HG02759 (cell line): Measurements from ENCODE around the gene ZNRF2.

ENCODE experiments used
- ATAC-seq: cut with Tn5 transposase; IDR thresholded peaks from one replicate; pipeline ENCODE4 v1.9.1; 2021; ENCODE audit warnings: mild to moderate bottlenecking, moderate library complexity; ENCODE audit not compliant: unreplicated experiment

The ZNRF2 gene

GRCh38 chr7:30284298-30285066 lies at the start of gene ZNRF2:
Gene ZNRF2, plus strand, starts transcription at chr7:30284597. Its CDS starts 761 bp downstream, at chr7:30285358.
- peak; percentile 87 for ATAC-seq

- ATAC-seq, result no peak
Measured at GRCh38 chr7:30237271-30237695, 47.1 kb upstream of the ZNRF2 start.

- ATAC-seq, result peak; percentile 62
Measured at GRCh38 chr7:30238721-30239441, 45.5 kb upstream of the ZNRF2 start.

GRCh38 chr7:30240106-30240800 lies 44.1 kb upstream of the ZNRF2 start:
- no peak for ATAC-seq

- ATAC-seq, result peak; percentile 28
Measured at GRCh38 chr7:30241767-30242166, 42.6 kb upstream of the ZNRF2 start.

- ATAC-seq, result no peak
Measured at GRCh38 chr7:30244340-30244739, 40.1 kb upstream of the ZNRF2 start.

- no peak for ATAC-seq
Measured at GRCh38 chr7:30245913-30246312, 38.5 kb upstream of the ZNRF2 start.

- ATAC-seq, result no peak
Measured at GRCh38 chr7:30246392-30246791, 38.0 kb upstream of the ZNRF2 start.

- no peak for ATAC-seq
Measured at GRCh38 chr7:30247541-30248401, 36.6 kb upstream of the ZNRF2 start.

GRCh38 chr7:30249316-30249715 lies 35.1 kb upstream of the ZNRF2 start:
- no peak for ATAC-seq

- ATAC-seq, result no peak
Measured at GRCh38 chr7:30249986-30250774, 34.2 kb upstream of the ZNRF2 start.

GRCh38 chr7:30251708-30252329 lies 32.6 kb upstream of the ZNRF2 start:
- ATAC-seq, result no peak

GRCh38 chr7:30252885-30253795 lies 31.3 kb upstream of the ZNRF2 start:
- ATAC-seq, result no peak

- no peak for ATAC-seq
Measured at GRCh38 chr7:30253796-30254165, 30.6 kb upstream of the ZNRF2 start.

- ATAC-seq, result no peak
Measured at GRCh38 chr7:30254248-30254647, 30.1 kb upstream of the ZNRF2 start.

GRCh38 chr7:30254717-30255063 lies 29.7 kb upstream of the ZNRF2 start:
- no peak for ATAC-seq

GRCh38 chr7:30255064-30255769 lies 29.2 kb upstream of the ZNRF2 start:
- ATAC-seq, result peak; percentile 60

GRCh38 chr7:30256349-30256858 lies 28.0 kb upstream of the ZNRF2 start:
- no peak for ATAC-seq
